ENCODE results near the gene SERINC1. TPM values are rescaled to one million over a fixed set of nuclear protein-coding genes. Genes with fewer than 3 reads are reported as not detected.

The SERINC1 gene
- total and polyA plus RNA-seq, 4 experiments from 2014 or later = 142 to 197 (median 144) TPM

GRCh38 chr6:122399348-122400120, 72.1 kb downstream of the SERINC1 start, which contains the start of gene HSF2:
HSF2 (plus strand) TSS chr6:122399652; CDS start chr6:122399738, 86 bp downstream.
- ChIA-PET POLR2A (ENCODE audit: partially characterized antibody) (interaction anchor here (1.1 to 1.6 kb wide), 3 partner anchors 9 to 72 kb away, joined by 6 to 30 read pairs (median 10); partner anchors contain the start of gene SERINC1), CTCF (ENCODE audit: partially characterized antibody) (interaction anchor here (0.9 to 1.5 kb wide), 5 partner anchors 10 to 18 kb away, joined by 3 to 14 read pairs (median 4); no protein-coding TSS in a partner anchor)
- intact Hi-C loops (cut with micrococcal nuclease) = loop anchor here (1.0 to 2.0 kb wide), 4 partner anchors 9 to 1065 kb away; partner anchors contain the start of genes SERINC1 and TBC1D32
- peak within 1 kb of the TSS; percentile 88 for H3K27ac ChIP-seq (ENCODE audit: low read depth, low read length)
- H3K36me3 Mint-ChIP-seq = peaks cover 0 to 2% of the 10 kb centered on the region in 2 donors
- H3K4me1 Mint-ChIP-seq = peaks cover 27 to 36% (median 31%) of the 10 kb centered on the region in 4 donors
- peak within 1 kb of the TSS; percentile 92 to 99 (median 97) for H3K27ac Mint-ChIP-seq
- no peaks in the 10 kb centered on the region for H3K9me3 Mint-ChIP-seq
- peaks cover 36% of the 10 kb centered on the region for H3K4me1 ChIP-seq (ENCODE audit: insufficient read depth, low read length)
- H3K4me3 ChIP-seq (ENCODE audit: low read length in 2 of 2) = peak within 1 kb of the TSS; percentile 39 to 91
- peak; percentile 92 to 96 (median 94) for DNase-seq
- no peaks in the 10 kb centered on the region for H3K36me3 ChIP-seq (ENCODE audit: insufficient read depth, low read length)
- H3K27me3 Mint-ChIP-seq = no peaks in the 10 kb centered on the region
- peak within 1 kb of the TSS; percentile 96 to 100 (median 98) for H3K4me3 Mint-ChIP-seq
- no peaks in the 10 kb centered on the region for H3K27me3 ChIP-seq (ENCODE audit: insufficient read depth, low read length)
- H3K9me3 ChIP-seq (ENCODE audit: control insufficient read depth in 1 of 2, low read length in 2 of 2) = no peaks in the 10 kb centered on the region

DNA sequence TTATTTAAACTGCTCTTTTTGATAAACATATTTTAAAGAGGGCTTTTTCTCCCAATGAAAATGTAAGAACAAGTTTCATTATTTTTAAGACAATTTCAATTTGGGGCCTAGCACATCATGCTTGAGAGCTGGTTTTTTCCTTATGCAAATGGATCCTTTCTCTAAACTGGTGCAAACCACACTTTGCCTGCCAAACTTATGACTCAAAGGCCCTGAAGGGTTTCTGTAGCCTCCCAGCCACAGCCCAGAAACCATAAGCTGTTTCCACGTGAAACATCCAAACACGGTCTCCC, 72.6 kb downstream of the SERINC1 start:
- Histone ChIP-seq H3K9me3 (ENCODE audit: control insufficient read depth in 1 of 2, low read length in 2 of 2) (no peaks in the 10 kb centered on the region), H3K4me3 (ENCODE audit: low read length in 2 of 2) (peak overlapping the region in 1 of 2 donors; percentile 35), H3K27me3 (ENCODE audit: insufficient read depth, low read length) (no peaks in the 10 kb centered on the region), H3K4me1 (ENCODE audit: insufficient read depth, low read length) (peaks cover 36% of the 10 kb centered on the region), H3K36me3 (ENCODE audit: insufficient read depth, low read length) (no peaks in the 10 kb centered on the region), H3K27ac (ENCODE audit: low read depth, low read length) (peak overlapping the region; percentile 46)
- ChIA-PET POLR2A (ENCODE audit: partially characterized antibody) (interaction anchor here (1.1 to 1.6 kb wide), 3 partner anchors 10 to 73 kb away, joined by 6 to 30 read pairs (median 10); partner anchors contain the start of gene SERINC1), CTCF (ENCODE audit: partially characterized antibody) (interaction anchor here (0.9 to 1.5 kb wide), 5 partner anchors 10 to 18 kb away, joined by 3 to 14 read pairs (median 4); no protein-coding TSS in a partner anchor)
- Mint-ChIP-seq H3K36me3 (peaks cover 0 to 2% of the 10 kb centered on the region in 2 donors), H3K27ac (peak overlapping the region; percentile 91 to 97 (median 95)), H3K27me3 (no peaks in the 10 kb centered on the region), H3K4me3 (peak overlapping the region; percentile 76 to 98 (median 97)), H3K9me3 (no peaks in the 10 kb centered on the region), H3K4me1 (peaks cover 24 to 31% (median 28%) of the 10 kb centered on the region in 4 donors)
- DNase-seq = no peak
- intact Hi-C loops (cut with micrococcal nuclease) = loop anchor here (1.0 to 2.0 kb wide), 4 partner anchors 9 to 1064 kb away; partner anchors contain the start of genes SERINC1 and TBC1D32

GRCh38 chr6:122394016-122394415, 77.6 kb downstream of the SERINC1 start:
- Histone ChIP-seq H3K4me1 (ENCODE audit: insufficient read depth, low read length) (peaks cover 4% of the 10 kb centered on the region), H3K4me3 (ENCODE audit: low read length in 2 of 2) (no peak overlapping the region), H3K9me3 (ENCODE audit: control insufficient read depth in 1 of 2, low read length in 2 of 2) (no peaks in the 10 kb centered on the region), H3K27ac (ENCODE audit: low read depth, low read length) (no peak overlapping the region), H3K36me3 (ENCODE audit: insufficient read depth, low read length) (no peaks in the 10 kb centered on the region), H3K27me3 (ENCODE audit: insufficient read depth, low read length) (no peaks in the 10 kb centered on the region)
- no peak overlapping the region for H3K27ac Mint-ChIP-seq
- intact Hi-C loops (cut with micrococcal nuclease) = no loop called here
- H3K36me3 Mint-ChIP-seq = no peaks in the 10 kb centered on the region
- H3K9me3 Mint-ChIP-seq = no peaks in the 10 kb centered on the region
- no peak for DNase-seq
- ChIA-PET POLR2A (ENCODE audit: partially characterized antibody) (interaction anchor here (1.2 kb wide), 1 partner anchor 14 kb away, joined by 4 read pairs; no protein-coding TSS in a partner anchor), CTCF (ENCODE audit: partially characterized antibody) (interaction anchor here (1.0 to 1.3 kb wide), 4 partner anchors 8 to 77 kb away, joined by 3 to 4 read pairs (median 4); partner anchors contain the start of gene SERINC1)
- peaks cover 2 to 5% of the 10 kb centered on the region in 2 donors for H3K27me3 Mint-ChIP-seq
- no peak overlapping the region for H3K4me3 Mint-ChIP-seq
- peaks cover 0 to under 1% (median under 1%) of the 10 kb centered on the region in 4 donors for H3K4me1 Mint-ChIP-seq

DNA sequence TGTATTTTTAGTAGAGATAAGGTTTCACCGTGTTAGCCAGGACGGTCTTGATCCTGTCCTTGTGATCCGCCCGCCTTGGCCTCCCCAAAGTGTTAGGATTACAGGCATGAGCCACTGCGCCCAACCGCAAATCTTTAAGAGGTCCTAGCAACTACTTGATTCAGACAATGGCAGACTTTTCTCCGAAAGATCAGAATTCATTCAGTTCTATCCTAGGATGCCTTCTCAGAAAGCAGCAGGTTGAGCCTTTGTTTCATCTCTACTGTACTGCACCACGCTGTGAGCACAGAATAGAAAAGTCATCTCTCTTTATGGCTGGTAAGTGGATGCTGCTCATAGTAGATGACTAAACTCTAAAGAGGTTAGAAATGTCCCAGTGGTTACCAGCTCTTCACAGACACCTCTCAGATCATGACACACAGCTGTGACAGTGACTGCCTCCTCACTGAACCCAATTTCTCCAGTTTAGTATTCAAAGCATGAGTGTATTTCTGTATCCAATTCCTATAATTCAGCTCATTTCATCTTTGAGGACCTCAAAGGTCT, 78.2 kb downstream of the SERINC1 start:
- H3K27me3 ChIP-seq (ENCODE audit: insufficient read depth, low read length) = no peaks in the 10 kb centered on the region
- Mint-ChIP-seq H3K9me3 (no peaks in the 10 kb centered on the region), H3K27me3 (peaks cover 2 to 5% of the 10 kb centered on the region in 2 donors), H3K4me1 (no peaks in the 10 kb centered on the region), H3K27ac (no peak overlapping the region), H3K4me3 (no peak overlapping the region), H3K36me3 (no peaks in the 10 kb centered on the region)
- POLR2A ChIA-PET (ENCODE audit: partially characterized antibody) = no interaction called here
- intact Hi-C loops (cut with micrococcal nuclease) = no loop called here
- no peak for DNase-seq
- H3K9me3 ChIP-seq (ENCODE audit: control insufficient read depth in 1 of 2, low read length in 2 of 2) = no peaks in the 10 kb centered on the region
- H3K27ac ChIP-seq (ENCODE audit: low read depth, low read length) = no peak overlapping the region
- H3K36me3 ChIP-seq (ENCODE audit: insufficient read depth, low read length) = no peaks in the 10 kb centered on the region
- no peaks in the 10 kb centered on the region for H3K4me1 ChIP-seq (ENCODE audit: insufficient read depth, low read length)
- H3K4me3 ChIP-seq (ENCODE audit: low read length in 2 of 2) = no peak overlapping the region
- CTCF ChIA-PET (ENCODE audit: partially characterized antibody) = interaction anchor here (1.4 kb wide), 1 partner anchor 12 kb away, joined by 6 read pairs; no protein-coding TSS in a partner anchor

Other genes with a start within 250 kb of the SERINC1 start
- 10 to 100 TPM; 15.7 to 17.4 TPM for gene HSF2, start 72.2 kb downstream of the SERINC1 start, total RNA-seq
- 10 to 100 TPM; 15.8 to 20.7 TPM for gene HSF2, start 72.2 kb downstream of the SERINC1 start, polyA plus RNA-seq
- under 1 TPM; 0.67 to 0.89 TPM for gene PKIB, start 138.6 kb upstream of the SERINC1 start, total RNA-seq
- under 1 TPM in 1 of 2 donors, not detected in 1; 0.24 TPM for gene PKIB, start 138.6 kb upstream of the SERINC1 start, polyA plus RNA-seq